Panc1 (cell line): ENCODE data around the gene ARL5C. TPM values are rescaled to one million over a fixed set of nuclear protein-coding genes. Genes with fewer than 3 reads are reported as not detected.

Experiments
- ATAC-seq: fragments of 200-7000 bp; cut with Tn5 transposase; 2 replicates; pipeline ENCODE4 v1.9.1; 2020; ENCODE audit warnings: mild to moderate bottlenecking, moderate library complexity
- BruUV-seq: library from RNA; stranded (reverse); fragments of 400-500 nt; replicated peaks from 2 replicates; lab custom pipeline; 2021; lab: Mats Ljungman, UMichigan
- CTCF ChIA-PET: fragments of 300-600 bp; sonication (Branson Sonifier 250); formaldehyde crosslinking; loops from one replicate; lab custom pipeline; 2022; ENCODE audit warnings: antibody characterized with exemption; lab: Charles Lee
- POLR2A ChIA-PET: fragments of 300-600 bp; sonication (Branson Sonifier 250); formaldehyde crosslinking; loops from one replicate; lab custom pipeline; 2022; ENCODE audit warnings: antibody characterized with exemption; lab: Charles Lee
- DNase-seq: peaks from one replicate; pipeline ENCODE4 v3.0.0-alpha.2; 2010; ENCODE audit warnings: low read depth, low spot score
- H3K27ac ChIP-seq: 2 replicates; pipeline ENCODE4 v1.5.1; 2011; ENCODE audit warnings: mild to moderate bottlenecking, low read length, inconsistent platforms
- H3K27me3 ChIP-seq: fragments of 200-500 bp; sonication (Bioruptor generic); 2 replicates; pipeline ENCODE4 v1.6.0; 2014; ENCODE audit warnings: low read length, inconsistent platforms; ENCODE audit not compliant: control insufficient read depth, insufficient read depth
- H3K36me3 ChIP-seq: fragments of 200-500 bp; sonication (Bioruptor generic); 2 replicates; pipeline ENCODE4 v1.5.1; 2014; ENCODE audit warnings: inconsistent platforms, mild to moderate bottlenecking, low read length, moderate library complexity; ENCODE audit not compliant: control insufficient read depth, insufficient read depth
- H3K4me1 ChIP-seq: 2 replicates; pipeline ENCODE4 v1.5.1; 2011; ENCODE audit warnings: inconsistent platforms, mild to moderate bottlenecking, low read length, moderate library complexity; ENCODE audit not compliant: control insufficient read depth, insufficient read depth
- H3K4me3 ChIP-seq, 2 experiments: 2 replicates each; pipeline ENCODE4 v1.5.1; 2011 to 2012; ENCODE audit warnings: low read depth in 2 of 2, low read length in 2 of 2, mild to moderate bottlenecking in 2 of 2, inconsistent platforms in 1 of 2, moderate library complexity in 1 of 2
- H3K9me3 ChIP-seq: fragments of 200-500 bp; sonication (Bioruptor generic); 2 replicates; pipeline ENCODE4 v1.5.1; 2014; ENCODE audit warnings: low read depth, mild to moderate bottlenecking, inconsistent platforms, low read length, moderate library complexity; ENCODE audit not compliant: control insufficient read depth, insufficient read depth
- CTCF ChIP-seq: fragments of 450-650 bp; IDR thresholded peaks from 2 replicates; pipeline ENCODE4 v1.5.1; 2017; ENCODE audit warnings: mild to moderate bottlenecking
- POLR2AphosphoS5 ChIP-seq: IDR thresholded peaks from 2 replicates; pipeline ENCODE4 v1.6.1; 2012; ENCODE audit warnings: mild to moderate bottlenecking, low read depth, low read length, moderate library complexity
- REST ChIP-seq, 2 experiments: IDR thresholded peaks; 2 replicates each; pipeline ENCODE4 v1.6.1; 2011 to 2012; ENCODE audit warnings: low read depth in 2 of 2, control low read depth in 1 of 2, low read length in 1 of 2, mild to moderate bottlenecking in 1 of 2, moderate library complexity in 1 of 2; ENCODE audit not compliant: insufficient read depth in 1 of 2
- SIN3A ChIP-seq: IDR thresholded peaks from 2 replicates; pipeline ENCODE4 v1.6.1; 2012; ENCODE audit warnings: low read depth, mild to moderate bottlenecking, low read length, moderate library complexity, borderline replicate concordance; ENCODE audit not compliant: insufficient read depth
- TCF7L2 ChIP-seq: IDR thresholded peaks from 2 replicates; pipeline ENCODE4 v1.6.1; 2011; ENCODE audit warnings: mild to moderate bottlenecking, low read depth, low read length, inconsistent platforms
- in situ Hi-C: cut with HindIII; loops from 2 replicates; pipeline ENCODE4 v1.10.0; 2016; ENCODE audit warnings: low sequenced_read_pairs, low pct_unique_long_range_greater_than_20kb
- intact Hi-C: fragments of 100-400 bp; cut with micrococcal nuclease; formaldehyde crosslinking; loops from one replicate; pipeline ENCODE4 v1.10.0; 2022; ENCODE audit not compliant: unreplicated experiment
- total RNA-seq: library from RNA; stranded (reverse); gene quantifications from one replicate; pipeline ENCODE4 v1.2.1, GENCODE V29; 2021; ENCODE audit not compliant: unreplicated experiment

Gene ARL5C
- total RNA-seq, 1 experiment from 2014 or later: not detected

GRCh38 chr17:39150795-39151149 lies 15.2 kb downstream of the ARL5C start:
- H3K4me3 ChIP-seq: no peak overlapping the region
- H3K27ac ChIP-seq: no peak overlapping the region
- ATAC-seq (no peak), DNase-seq (no peak)
- in situ Hi-C loops: no loop called here
- no peaks in the 10 kb centered on the region for H3K36me3 ChIP-seq
- peaks cover 5% of the 10 kb centered on the region; the same call in 1 of the 2 replicates for H3K4me1 ChIP-seq
- H3K9me3 ChIP-seq: no peaks in the 10 kb centered on the region
- POLR2A ChIA-PET: no interaction called here
- TF ChIP-seq SIN3A: no peak
- TF ChIP-seq CTCF: no peak
- no peak for TF ChIP-seq POLR2AphosphoS5
- no peak for TF ChIP-seq TCF7L2
- TF ChIP-seq REST (IDR thresholded peaks at IDR 0.05; ENCODE audit: insufficient read depth in 1 of 2, low read depth in 2 of 2, low read length in 1 of 2): no peak
- BruUV-seq: no TSS peak
- CTCF ChIA-PET: interaction anchor here (0.6 kb wide), 1 partner anchor 28 kb away, joined by 4 read pairs; no protein-coding TSS in a partner anchor
- no peaks in the 10 kb centered on the region for H3K27me3 ChIP-seq
- intact Hi-C loops: loop anchor here (5.0 to 10.0 kb wide), 2 partner anchors 76 to 168 kb away; no protein-coding TSS in a partner anchor

- Histone ChIP-seq H3K27ac (no peak overlapping the region), H3K4me1 (peaks cover 5% of the 10 kb centered on the region; the same call in 1 of the 2 replicates), H3K9me3 (no peaks in the 10 kb centered on the region), H3K4me3 (no peak overlapping the region), H3K27me3 (no peaks in the 10 kb centered on the region), H3K36me3 (no peaks in the 10 kb centered on the region)
- intact Hi-C loops (loop anchor here (5.0 to 10.0 kb wide), 2 partner anchors 75 to 168 kb away; no protein-coding TSS in a partner anchor), in situ Hi-C loops (no loop called here)
- ATAC-seq (no peak), DNase-seq (no peak)
- no TSS peak for BruUV-seq
- TF ChIP-seq SIN3A (no peak), REST (IDR thresholded peaks at IDR 0.05; ENCODE audit: insufficient read depth in 1 of 2, low read depth in 2 of 2, low read length in 1 of 2) (no peak), TCF7L2 (no peak), CTCF (no peak), POLR2AphosphoS5 (no peak)
- POLR2A ChIA-PET: no interaction called here
- CTCF ChIA-PET: interaction anchor here (0.7 kb wide), 1 partner anchor 36 kb away, joined by 3 read pairs; no protein-coding TSS in a partner anchor
These were observed 15.8 kb downstream of the ARL5C start for GRCh38 chr17:39150104-39150634.
